ENCODE measurements around the gene CDH23.

Gene CDH23

GRCh38 chr10:71555087-71555723 lies 158.5 kb downstream of the CDH23 start:
- H3K4me1 ChIP-seq (ENCODE audit: control insufficient read depth, low read length), result no peaks in the 10 kb centered on the region
- H3K9me2 ChIP-seq (replicated peaks; ENCODE audit: control insufficient read depth, low read length), result no peaks in the 10 kb centered on the region
- no peaks in the 10 kb centered on the region for H3K36me3 ChIP-seq (ENCODE audit: control insufficient read depth, low read length)
- H3K4me2 ChIP-seq (ENCODE audit: low read length), result no peak overlapping the region
- H3K79me2 ChIP-seq (ENCODE audit: control insufficient read depth, low read length), result no peaks in the 10 kb centered on the region
- no peak for TF ChIP-seq EZH2phosphoT487 (IDR thresholded peaks at IDR 0.05; ENCODE audit: borderline replicate concordance, low read length)
- TF ChIP-seq CTCF (IDR thresholded peaks at IDR 0.05; ENCODE audit: low read depth, low read length, poor library complexity, severe bottlenecking), result no peak
- peaks cover 2% of the 10 kb centered on the region; the same call in 1 of the 2 replicates for H3K27me3 ChIP-seq (ENCODE audit: control insufficient read depth, low read length)
- H3F3A ChIP-seq (ENCODE audit: control insufficient read depth, insufficient read depth), result no peaks in the 10 kb centered on the region
- no peaks in the 10 kb centered on the region for H3K9me3 ChIP-seq (ENCODE audit: control insufficient read depth, insufficient read depth, low read length)
- no peak overlapping the region for H3K27ac ChIP-seq (ENCODE audit: low read depth, low read length)
- H4K20me1 ChIP-seq (ENCODE audit: control insufficient read depth, insufficient read depth, low read depth, low read length), result no peaks in the 10 kb centered on the region
- no peak overlapping the region for H3K4me3 ChIP-seq (ENCODE audit: low read length)

GRCh38 chr10:71555724-71556119 lies 159.0 kb downstream of the CDH23 start:
- TF ChIP-seq EZH2phosphoT487 (IDR thresholded peaks at IDR 0.05; ENCODE audit: borderline replicate concordance, low read length) (no peak), CTCF (IDR thresholded peaks at IDR 0.05; ENCODE audit: low read depth, low read length, poor library complexity, severe bottlenecking) (no peak)
- no peaks in the 10 kb centered on the region for H3F3A ChIP-seq (ENCODE audit: control insufficient read depth, insufficient read depth)
- H3K27ac ChIP-seq (ENCODE audit: low read depth, low read length), result no peak overlapping the region
- H3K4me2 ChIP-seq (ENCODE audit: low read length), result no peak overlapping the region
- no peaks in the 10 kb centered on the region for H3K79me2 ChIP-seq (ENCODE audit: control insufficient read depth, low read length)
- H3K9me2 ChIP-seq (replicated peaks; ENCODE audit: control insufficient read depth, low read length), result no peaks in the 10 kb centered on the region
- no peaks in the 10 kb centered on the region for H3K4me1 ChIP-seq (ENCODE audit: control insufficient read depth, low read length)
- peaks cover 5% of the 10 kb centered on the region; the same call in 1 of the 2 replicates for H3K27me3 ChIP-seq (ENCODE audit: control insufficient read depth, low read length)
- no peaks in the 10 kb centered on the region for H3K36me3 ChIP-seq (ENCODE audit: control insufficient read depth, low read length)
- no peaks in the 10 kb centered on the region for H4K20me1 ChIP-seq (ENCODE audit: control insufficient read depth, insufficient read depth, low read depth, low read length)
- no peaks in the 10 kb centered on the region for H3K9me3 ChIP-seq (ENCODE audit: control insufficient read depth, insufficient read depth, low read length)
- no peak overlapping the region for H3K4me3 ChIP-seq (ENCODE audit: low read length)

- H3K27me3 ChIP-seq (ENCODE audit: control insufficient read depth, low read length), result peaks cover 7% of the 10 kb centered on the region; the same call in 1 of the 2 replicates
- TF ChIP-seq CTCF (IDR thresholded peaks at IDR 0.05; ENCODE audit: low read depth, low read length, poor library complexity, severe bottlenecking) (no peak), EZH2phosphoT487 (IDR thresholded peaks at IDR 0.05; ENCODE audit: borderline replicate concordance, low read length) (no peak)
Observed at GRCh38 chr10:71558991-71559390, 162.3 kb downstream of the CDH23 start.

More at GRCh38 chr10:71558991-71559390, 162.3 kb downstream of the CDH23 start:
- no peaks in the 10 kb centered on the region for H4K20me1 ChIP-seq (ENCODE audit: control insufficient read depth, insufficient read depth, low read depth, low read length)
- no peak overlapping the region for H3K27ac ChIP-seq (ENCODE audit: low read depth, low read length)
- no peaks in the 10 kb centered on the region for H3K79me2 ChIP-seq (ENCODE audit: control insufficient read depth, low read length)
- no peaks in the 10 kb centered on the region for H3K9me2 ChIP-seq (replicated peaks; ENCODE audit: control insufficient read depth, low read length)
- H3F3A ChIP-seq (ENCODE audit: control insufficient read depth, insufficient read depth), result no peaks in the 10 kb centered on the region
- H3K4me2 ChIP-seq (ENCODE audit: low read length), result no peak overlapping the region
- H3K4me3 ChIP-seq (ENCODE audit: low read length), result no peak overlapping the region
- no peaks in the 10 kb centered on the region for H3K4me1 ChIP-seq (ENCODE audit: control insufficient read depth, low read length)
- no peaks in the 10 kb centered on the region for H3K9me3 ChIP-seq (ENCODE audit: control insufficient read depth, insufficient read depth, low read length)
- no peaks in the 10 kb centered on the region for H3K36me3 ChIP-seq (ENCODE audit: control insufficient read depth, low read length)
